Posterior vena cava (tissue), 2 donors: Measurements from ENCODE around the gene LOXHD1. TPM values are rescaled to one million over a fixed set of nuclear protein-coding genes. Genes with fewer than 3 reads are reported as not detected.

Source experiments
- DNase-seq: peaks from one replicate; pipeline ENCODE4 v3.0.0-alpha.2; 2020; ENCODE audit warnings: low spot score
- intact Hi-C, 2 donors: fragments of 100-400 bp; cut with DNase I; formaldehyde crosslinking; loops; one replicate each; pipeline versions ENCODE4 v1.14.1 to v1.14.2; 2022 to 2023
- total RNA-seq, 2 donors: library from RNA; stranded (reverse); fragmentation: NEBNext Ultra II Directional; extraction: Animal tissue kit (Norgen Biotek cat#: 25700); gene quantifications; one replicate each; pipeline ENCODE4 v1.2.1, GENCODE V29; 2021
- donor health status: DM: yes; HTN: yes; CAD: no.
- donor health status: DM: yes; HTN: yes; CAD: no.

LOXHD1 gene
- total RNA-seq, 2 donors from 2014 or later: 0.37 to 0.38 TPM

DNA sequence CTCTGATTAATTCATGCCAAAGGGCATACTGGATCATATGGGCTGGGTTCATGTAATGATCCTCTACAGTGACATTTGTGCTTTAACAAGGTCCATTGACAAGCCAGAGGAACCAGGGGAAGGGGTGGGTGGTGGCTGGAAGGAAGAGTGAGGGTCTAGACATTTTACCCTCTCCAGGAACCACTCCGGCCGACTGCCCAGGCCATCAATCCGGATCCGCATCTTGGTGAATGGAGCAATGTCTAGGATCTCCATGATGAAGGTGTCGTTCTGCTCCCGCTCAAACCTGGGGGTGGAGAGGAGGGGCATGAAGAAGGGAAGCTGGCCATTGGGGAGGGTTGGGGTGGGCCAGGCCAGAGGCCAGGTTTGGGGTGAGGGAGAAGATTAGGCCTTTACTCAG lies 147.5 kb downstream of the LOXHD1 start:
- DNase-seq: no peak

DNA sequence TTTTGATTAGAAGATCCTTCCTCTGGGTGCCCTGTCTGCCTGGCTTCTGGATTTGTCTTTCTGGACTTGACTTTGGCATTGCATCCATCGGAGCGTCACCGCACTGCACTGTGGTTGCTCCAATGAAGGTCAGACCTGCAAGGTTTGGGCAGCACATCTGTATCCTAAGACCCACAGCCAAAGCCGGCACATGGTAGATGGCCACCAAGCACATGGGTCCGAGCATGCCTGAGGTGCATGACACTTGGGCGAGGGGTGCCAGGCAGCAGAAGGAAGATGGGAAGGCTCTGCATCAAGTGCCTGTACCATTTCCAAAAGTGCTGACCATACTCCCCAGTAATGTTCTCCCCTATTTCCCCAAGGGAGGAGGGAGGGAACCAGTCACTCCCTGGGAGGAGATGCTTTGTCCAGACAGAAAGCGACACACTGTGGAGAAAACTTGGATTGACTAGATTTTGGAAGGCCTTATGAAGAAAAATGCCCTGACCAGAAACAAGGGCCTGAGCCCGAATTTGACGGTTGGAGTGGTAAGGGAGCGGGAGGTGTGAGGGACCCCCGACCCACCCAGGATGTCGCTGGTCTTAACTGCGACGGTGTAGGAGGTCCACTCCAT lies 149.9 kb downstream of the LOXHD1 start:
- intact Hi-C loops: no loop called here
- DNase-seq: no peak

More for the DNA sequence above, 147.5 kb downstream of the LOXHD1 start:
- intact Hi-C loops: no loop called here

DNA sequence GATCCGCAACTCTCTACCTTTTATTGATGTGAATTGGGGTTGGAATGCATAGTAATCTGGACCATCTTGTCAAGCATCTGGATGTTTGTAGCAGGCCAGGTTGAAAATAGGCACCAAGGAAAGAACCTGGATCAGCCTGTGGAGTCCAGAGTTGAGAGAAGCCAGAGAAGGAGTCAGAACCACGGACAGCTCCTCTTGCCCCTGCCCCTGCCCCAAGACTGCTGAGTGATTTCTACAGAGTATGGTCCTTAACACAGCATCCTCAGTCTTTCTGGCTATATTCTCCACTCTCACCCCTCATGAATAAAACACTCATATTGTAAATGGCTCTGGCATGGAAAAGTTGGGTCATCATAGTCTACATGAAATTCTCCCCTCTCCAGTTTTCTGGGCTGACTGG lies 154.6 kb downstream of the LOXHD1 start:
- intact Hi-C loops: no loop called here
- DNase-seq: no peak

DNA sequence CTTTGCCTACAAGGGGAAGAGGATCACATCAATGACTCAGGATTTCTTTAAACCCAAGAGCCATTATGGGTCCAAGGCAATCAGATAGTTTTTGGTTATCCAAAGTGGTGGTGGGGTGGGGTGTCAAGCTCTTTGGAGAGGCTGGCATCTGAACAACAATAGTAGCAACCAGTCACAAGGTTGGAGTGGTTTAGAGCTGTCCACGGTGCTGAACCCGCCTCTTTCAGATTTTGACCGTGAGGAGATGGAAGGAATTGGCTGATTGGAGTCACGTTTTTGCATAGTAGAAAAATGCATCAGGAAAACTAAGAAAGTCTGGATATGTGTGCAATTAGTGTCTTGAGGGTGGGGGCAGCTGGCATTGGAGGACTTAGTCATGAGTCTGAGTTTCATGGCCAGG lies 159.9 kb downstream of the LOXHD1 start:
- intact Hi-C loops: no loop called here
- no peak for DNase-seq

DNA sequence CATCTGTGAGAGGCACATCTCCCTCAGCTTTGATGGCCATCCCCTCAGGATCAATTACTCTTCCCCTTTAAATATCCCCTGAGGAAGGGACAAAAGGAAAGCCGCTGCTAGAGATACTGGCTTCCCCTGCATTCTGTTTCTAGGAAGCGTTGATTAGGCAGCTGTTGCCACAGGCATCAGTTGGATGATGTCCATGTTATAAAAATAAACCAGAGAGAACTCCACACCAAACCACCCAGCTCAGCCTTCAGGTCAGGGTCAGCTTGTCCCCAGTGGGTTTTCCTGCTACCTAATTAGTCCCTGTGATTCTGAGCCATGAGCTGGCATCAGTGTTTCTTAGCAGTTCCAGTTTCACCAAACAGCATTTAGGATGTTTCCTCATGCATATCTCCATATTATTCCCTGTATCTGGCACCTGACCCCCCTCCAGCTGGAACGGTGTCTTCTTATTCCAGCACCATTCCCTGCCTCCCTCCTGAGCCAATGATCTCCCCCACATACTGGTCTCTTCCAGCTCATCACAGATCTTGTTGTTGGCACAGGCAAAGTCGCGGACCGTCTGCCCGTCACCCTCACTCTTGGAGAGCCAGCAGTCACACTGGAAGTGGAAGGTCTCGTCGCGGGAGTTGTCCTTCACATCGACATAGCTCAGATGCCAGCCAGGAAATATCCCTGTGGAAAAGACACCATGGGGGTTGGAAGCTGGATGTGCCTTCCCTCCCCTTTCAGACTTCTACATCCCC lies 168.4 kb downstream of the LOXHD1 start:
- DNase-seq: no peak
- intact Hi-C loops: loop anchor here in 1 of 2 donors (10.0 kb wide), 1 partner anchor 204 kb away; no protein-coding TSS in a partner anchor

DNA sequence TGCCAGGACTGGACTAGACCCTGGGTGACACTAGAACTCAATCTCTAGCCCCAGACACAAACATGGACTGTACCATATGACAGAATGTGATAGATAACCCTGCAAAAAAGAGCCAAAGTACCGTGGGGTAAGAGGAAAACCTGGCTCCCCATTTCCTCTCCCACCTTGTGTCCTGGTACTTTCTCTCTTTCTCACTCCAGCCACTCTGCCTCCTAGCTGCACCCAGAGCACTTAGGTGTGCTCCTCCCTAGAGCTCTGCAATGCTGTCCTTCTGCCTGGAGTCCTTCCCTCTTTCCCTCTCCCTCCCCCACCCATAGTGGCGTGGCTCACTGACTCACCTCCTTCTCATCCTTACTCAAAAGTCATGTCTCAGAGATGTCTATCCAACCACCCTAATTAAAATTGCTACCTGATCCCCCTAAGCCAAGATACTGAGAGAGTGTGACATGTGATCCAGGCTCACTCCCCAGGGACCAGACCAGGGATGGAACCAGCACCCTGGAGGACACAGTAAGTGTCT lies 171.3 kb downstream of the LOXHD1 start:
- DNase-seq: no peak
- intact Hi-C loops: loop anchor here in 1 of 2 donors (10.0 kb wide), 1 partner anchor 201 kb away; no protein-coding TSS in a partner anchor

DNA sequence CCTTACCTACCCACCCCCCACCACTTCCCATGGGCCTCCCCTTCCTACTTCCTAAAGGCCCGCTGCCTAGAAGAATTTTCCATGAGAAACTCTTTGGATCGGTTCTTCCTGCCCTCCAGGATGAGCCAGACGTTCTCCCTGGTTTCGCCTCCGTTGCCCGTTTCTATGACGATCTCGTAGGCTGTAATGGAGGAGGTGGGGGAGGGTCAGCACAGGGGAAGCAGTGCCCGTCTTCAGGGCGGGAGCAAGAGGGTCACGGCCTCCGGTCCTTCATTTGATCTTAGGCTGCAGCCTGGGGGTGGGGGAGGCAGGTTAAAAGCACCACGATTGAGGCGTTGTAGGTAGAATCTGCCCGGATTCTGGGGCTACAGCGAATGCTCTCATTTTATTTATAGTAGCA lies 172.0 kb downstream of the LOXHD1 start:
- DNase-seq: peak; percentile 23
- intact Hi-C loops: loop anchor here (5.0 to 10.0 kb wide), 2 partner anchors 200 to 203 kb away; no protein-coding TSS in a partner anchor

DNA sequence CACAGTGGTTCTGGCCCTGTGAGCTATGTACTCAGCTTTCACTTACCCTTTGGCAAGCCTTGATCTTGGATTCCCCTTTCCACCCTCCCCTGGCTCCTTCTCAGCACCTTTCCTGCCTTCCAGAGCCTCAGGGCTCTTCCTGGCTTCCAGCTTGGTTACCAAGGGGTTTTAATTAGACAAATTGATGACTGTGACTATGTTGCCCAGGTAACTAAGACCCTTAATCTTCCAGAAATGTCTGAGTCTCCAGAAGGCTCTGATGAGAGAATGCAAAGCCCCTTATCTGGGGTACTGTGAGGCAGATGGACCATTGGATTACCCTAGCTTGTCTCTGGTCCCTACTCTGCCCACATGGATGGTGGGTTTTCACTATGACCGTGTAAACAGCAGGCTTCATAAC lies 174.2 kb downstream of the LOXHD1 start:
- DNase-seq: no peak
- intact Hi-C loops: loop anchor here (5.0 to 10.0 kb wide), 2 partner anchors 198 to 201 kb away; no protein-coding TSS in a partner anchor

DNA sequence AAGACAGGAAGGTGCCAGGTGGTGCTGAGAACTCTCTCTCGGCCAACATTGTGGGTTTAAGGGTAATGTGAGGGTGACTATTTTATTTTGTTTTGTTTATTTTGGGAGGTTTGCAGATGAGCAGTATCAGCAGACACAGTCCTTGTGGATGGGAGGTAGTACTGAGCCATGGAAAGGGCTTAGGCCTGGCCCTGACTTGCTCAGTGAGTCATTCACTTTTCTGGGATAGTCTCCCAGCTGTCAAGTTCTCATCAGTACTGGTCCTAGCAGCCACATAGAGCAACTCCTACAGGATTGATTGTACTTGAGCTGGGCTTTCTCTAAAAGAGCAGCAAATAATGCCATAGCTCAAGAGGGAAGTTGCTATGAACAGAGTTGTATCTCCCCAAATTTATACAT lies 175.2 kb downstream of the LOXHD1 start:
- intact Hi-C loops: loop anchor here (5.0 to 10.0 kb wide), 2 partner anchors 197 to 200 kb away; no protein-coding TSS in a partner anchor
- no peak for DNase-seq

DNA sequence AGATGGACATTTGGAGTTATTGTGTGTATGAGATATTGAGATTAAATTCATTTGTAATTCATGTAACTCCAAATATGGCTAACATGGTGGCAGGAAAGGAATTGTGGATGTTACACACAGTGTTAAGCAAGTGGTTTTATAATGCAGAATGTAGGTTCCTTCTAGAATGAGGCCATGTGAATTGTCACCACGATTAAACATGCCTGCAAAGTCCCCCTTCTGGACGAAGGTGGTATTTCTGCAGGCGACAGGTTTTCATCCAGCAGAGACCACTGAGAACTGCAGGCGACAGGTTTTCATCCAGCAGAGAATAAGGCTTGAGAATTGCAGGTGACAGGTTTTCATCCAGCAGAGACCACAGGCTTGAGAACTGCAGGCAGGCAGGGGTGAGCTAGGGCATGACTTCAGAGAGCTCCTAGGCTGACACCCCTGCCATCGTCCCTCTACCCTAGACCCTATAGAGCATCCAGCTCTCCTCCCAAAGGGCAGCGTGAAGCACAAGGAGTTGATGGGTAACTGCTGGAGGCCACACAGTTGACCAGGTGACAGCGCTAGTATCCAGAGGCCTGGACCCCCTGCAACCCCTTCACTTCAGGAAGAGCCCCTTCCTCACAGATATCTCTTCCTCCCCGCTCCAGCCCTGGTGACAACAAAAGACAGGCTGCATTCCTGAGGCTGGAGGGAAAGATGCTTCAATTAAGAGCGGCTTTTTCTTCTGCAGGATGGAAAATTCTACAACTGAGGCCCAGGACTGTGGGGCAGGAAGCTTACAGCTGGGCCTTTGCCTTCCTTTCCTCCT lies 175.8 kb downstream of the LOXHD1 start:
- intact Hi-C loops: loop anchor here (5.0 to 10.0 kb wide), 2 partner anchors 196 to 199 kb away; no protein-coding TSS in a partner anchor
- peak; percentile 56 for DNase-seq

DNA sequence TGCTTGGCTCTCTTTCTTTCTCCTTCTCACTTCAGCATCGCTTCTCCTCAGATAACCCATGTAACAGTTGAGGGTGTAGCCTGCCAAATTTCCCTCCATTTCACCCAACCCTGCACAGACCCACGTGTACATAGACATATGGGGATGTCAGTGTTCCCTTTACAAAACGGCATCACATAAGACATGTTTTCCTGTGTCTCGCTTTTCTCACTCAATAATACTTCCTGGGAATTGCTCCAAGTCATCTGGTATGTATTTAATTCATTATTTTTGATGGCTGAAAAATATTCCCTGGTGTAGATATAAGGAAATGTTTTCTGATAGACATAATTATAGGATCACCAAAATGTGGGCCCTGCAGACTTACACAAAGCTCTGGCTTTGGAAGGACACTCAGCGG lies 176.8 kb downstream of the LOXHD1 start:
- DNase-seq: no peak
- intact Hi-C loops: loop anchor here (5.0 to 10.0 kb wide), 2 partner anchors 195 to 198 kb away; no protein-coding TSS in a partner anchor

DNA sequence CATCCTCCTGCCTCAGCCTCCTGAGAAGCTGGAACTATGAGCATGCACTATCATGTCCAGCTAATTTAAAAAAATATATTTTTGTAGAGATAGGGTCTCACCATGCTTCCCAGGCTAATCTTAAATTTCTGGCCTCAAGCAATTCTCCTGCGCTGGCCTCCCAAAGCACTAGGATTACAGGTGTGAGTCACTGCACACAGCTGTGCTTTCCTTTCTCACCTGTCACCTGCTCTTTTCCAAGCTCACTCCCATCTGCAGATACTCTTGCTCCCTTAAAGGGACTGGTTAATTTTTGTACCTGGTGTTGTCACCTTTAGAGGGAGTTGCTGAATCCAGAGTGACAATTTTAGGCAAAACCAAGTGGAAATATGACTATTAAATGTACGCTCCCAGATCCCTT lies 178.2 kb downstream of the LOXHD1 start:
- intact Hi-C loops: no loop called here
- DNase-seq: no peak

DNA sequence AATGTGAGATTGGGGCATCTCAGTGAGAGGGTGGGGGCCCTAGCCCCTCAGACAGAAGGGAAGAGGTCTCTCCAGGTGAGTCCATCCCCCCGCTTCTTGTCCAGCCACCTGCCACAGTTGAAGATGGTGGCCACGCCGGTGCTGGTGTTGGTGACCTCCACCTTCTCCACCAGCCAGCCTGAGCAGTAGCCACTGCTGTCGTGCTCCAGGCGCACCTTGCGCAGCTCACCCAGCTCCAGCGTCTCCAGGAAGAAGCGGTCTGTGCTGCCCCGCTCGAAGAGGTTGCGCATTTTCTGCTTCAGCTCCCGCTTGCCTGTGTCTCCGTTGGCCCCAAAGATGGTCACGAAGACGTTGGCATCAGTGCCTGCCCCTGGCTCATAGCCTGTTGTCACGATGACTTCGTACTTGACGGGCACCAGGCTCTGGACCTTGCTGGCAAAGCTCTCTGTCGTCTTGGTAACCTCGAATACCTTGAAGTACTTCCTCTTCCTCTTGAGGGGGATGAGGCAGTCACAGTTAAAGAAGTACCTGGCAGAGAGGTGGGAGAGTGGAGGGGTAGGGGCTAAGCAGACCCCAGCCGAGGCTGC lies 179.5 kb downstream of the LOXHD1 start:
- intact Hi-C loops: no loop called here
- DNase-seq: peak; percentile 81

DNA sequence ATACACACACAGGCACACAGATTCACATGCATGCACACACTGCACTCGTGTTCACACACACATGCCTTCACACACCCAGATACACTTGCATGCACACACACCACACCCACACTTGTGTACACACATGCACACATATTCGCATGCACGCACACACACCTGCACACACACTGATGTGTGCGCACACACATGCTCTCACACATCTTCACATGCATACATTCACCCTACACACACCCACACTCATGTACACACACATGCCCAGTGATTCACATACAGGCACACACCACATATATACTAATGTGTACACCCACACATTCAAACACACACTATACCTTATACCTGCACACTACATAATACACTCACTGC lies 181.6 kb downstream of the LOXHD1 start:
- intact Hi-C loops: no loop called here
- DNase-seq: peak; percentile 58

DNA sequence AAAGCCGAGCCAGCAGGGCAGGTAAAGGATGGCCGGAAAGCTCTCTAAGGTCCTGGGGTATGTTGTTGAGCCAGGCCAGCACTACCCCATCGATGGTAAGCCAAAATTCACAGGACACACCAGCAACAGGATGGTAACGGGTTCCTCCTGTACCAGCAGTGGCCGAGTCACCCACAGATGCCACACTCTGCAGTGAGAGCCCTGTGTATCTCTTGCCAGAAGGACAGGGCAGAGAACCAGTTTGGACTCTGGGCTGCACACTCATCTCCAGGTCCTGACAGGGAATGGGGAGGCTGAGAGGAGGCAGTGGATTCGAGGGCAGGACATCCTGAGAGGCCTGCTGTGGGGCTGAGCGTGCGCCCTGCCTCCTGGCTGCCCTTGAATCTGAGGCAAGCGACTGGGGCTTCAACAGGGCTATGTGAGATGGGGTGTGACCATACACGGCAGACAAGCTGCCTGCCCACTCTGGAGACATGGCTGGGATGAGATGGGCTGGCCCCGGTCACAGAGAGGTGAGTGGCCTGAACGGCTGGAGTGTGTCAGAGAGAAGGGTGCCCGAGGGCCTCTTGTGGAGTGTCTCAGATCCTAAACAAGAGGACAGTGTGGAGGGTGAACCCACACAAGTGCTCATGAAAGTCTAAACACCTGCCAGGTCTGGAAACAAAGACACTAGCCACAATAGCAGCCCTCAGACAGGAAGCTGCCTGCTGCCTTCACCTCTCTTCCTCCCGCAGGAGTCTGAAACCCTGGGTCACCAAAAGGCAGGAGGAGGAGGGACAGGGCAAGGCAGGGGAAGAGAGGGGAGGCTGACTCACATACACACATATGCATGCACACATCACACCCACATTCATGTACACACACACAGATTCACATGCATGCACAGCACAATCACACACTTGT lies 182.3 kb downstream of the LOXHD1 start:
- peak; percentile 62 for DNase-seq
- intact Hi-C loops: no loop called here

DNA sequence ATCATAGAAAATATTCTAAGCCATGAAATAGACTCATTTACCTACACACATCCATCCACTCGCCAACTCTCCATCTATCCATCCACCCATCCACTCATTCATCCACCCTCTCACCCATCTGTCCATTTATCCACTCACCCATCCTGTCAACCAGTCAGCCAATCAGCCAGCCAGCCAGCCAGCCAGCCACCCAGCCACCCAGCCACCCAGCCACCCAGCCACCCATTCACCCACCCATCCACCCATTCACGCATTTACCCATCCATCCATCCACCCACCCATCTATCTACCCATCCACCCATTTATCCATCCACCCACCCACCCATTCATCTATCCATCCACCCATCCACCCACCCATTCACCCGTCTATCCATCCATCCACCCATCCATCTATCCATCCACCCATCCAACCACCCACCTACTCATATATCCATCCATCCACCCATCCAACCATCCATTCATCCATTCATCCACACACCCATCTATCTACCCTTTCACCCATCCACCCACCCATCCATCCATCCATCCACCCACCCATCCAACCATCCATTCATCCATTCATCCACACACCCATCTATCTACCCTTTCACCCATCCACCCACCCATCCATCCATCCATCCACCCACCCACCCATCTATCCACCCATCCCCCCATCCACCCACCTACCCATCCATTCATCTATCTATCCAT lies 185.1 kb downstream of the LOXHD1 start:
- peak; percentile 61 for DNase-seq
- intact Hi-C loops: no loop called here

DNA sequence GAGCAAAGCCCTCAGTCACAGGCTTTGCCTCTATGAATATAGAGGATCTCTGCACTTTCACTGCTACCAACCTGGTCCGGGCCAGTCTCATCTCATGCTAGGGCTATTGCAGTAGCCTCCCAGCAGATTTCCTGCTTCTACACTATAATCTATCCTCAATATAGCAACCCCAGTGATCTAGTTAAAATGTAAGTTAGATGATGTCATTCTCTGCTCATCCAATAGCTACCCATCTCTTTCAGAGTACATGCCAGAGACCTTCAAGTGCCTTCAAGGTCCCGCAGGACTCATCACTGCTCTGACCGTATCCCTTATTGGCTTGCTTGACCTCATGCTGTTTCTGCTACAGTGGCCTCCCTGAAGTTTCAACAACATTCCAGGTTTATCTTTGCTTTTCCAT lies 186.3 kb downstream of the LOXHD1 start:
- intact Hi-C loops: no loop called here
- DNase-seq: no peak
